GM18526 (cell line): ENCODE results near the gene IMMP2L.

Experiments
- POLR2A ChIP-seq: IDR thresholded peaks from 3 replicates; pipeline ENCODE4 v1.6.1; 2011; ENCODE audit not compliant: insufficient read length; ENCODE audit errors: extremely low read depth

The IMMP2L gene

GRCh38 chr7:111560773-111561653 is 1.3 kb downstream of the IMMP2L start:
- TF ChIP-seq POLR2A, result no peak

GRCh38 chr7:111558991-111559390 is 3.3 kb downstream of the IMMP2L start:
- TF ChIP-seq POLR2A, result no peak

DNA sequence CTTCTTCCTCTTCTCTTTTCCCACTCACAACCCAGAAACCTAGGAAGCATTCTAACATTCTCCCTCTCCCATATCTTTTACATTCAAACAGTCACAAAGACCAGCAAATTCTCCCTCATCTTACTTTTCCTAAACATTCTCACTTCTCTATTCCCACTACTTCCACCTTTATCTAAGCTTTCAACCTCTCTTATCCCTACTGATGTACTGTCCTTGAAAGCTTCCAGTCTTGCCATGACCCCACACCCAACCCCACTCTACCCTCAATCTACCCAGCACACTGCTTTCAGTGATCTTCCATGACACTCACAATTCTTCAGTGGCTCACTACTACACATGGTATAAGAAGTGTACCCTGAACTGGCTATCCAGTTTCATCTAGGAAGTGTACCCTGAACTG is 5.3 kb downstream of the IMMP2L start:
- no peak for TF ChIP-seq POLR2A

DNA sequence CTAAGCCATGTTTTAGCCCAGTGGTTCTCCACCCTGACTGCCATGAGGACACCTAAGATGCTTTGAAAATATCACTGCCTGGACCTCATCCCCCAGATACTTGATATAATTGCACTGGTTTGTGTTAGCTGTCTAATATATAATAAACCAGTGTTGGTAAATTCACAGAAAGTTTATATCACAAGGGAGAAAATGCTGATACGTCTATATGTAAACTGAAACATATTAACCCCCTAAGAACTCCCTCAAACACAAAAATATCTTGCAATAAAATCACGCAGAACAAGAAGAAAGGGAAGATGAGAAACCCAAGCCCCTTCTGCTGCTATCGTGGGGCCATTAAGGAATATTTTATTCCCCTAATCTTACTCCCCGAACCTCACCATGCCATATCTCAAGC is 8.2 kb downstream of the IMMP2L start:
- no peak for TF ChIP-seq POLR2A

DNA sequence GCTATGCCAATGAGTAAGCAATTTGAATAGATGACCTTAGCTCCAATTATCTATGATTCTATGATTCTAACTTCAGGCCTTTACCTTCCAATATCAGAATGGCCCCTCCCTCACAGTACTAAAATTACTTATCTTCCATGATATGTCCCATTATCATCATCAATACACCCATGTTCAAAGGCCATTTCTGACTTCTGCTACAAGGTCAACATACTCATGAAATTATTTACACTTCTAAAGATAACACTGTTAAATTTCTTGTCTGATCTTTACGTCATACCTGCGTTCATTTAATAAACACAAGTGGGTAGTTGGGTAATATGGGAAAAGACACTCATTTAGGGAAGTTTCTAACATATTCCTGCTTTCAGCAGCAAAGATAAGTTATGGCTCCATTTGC is 21.2 kb downstream of the IMMP2L start:
- no peak for TF ChIP-seq POLR2A

- TF ChIP-seq POLR2A, result no peak
Observed at GRCh38 chr7:111540199-111540815, 22.0 kb downstream of the IMMP2L start.

DNA sequence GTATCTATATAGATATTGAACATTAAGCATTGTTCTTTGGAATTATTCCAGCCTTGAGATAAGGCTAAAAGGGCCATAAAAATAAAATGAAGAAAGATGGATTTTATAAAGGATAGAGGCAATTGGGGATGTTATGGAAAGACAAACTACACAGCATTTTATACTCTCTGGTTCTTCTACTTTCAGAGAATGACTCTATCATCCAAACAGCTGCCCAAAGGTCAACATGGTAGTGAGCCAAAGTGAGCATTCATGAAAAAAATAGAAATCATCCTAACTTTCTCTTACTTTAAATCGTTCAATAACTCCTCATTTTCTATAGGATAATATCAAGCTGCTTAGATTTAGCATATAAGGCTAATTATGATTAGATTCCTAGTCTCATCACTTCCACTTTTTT is 25.2 kb downstream of the IMMP2L start:
- no peak for TF ChIP-seq POLR2A

GRCh38 chr7:111535142-111535870 is 27.0 kb downstream of the IMMP2L start:
- TF ChIP-seq POLR2A, result no peak

- TF ChIP-seq POLR2A, result no peak
Observed at GRCh38 chr7:111532625-111533024, 29.7 kb downstream of the IMMP2L start.

DNA sequence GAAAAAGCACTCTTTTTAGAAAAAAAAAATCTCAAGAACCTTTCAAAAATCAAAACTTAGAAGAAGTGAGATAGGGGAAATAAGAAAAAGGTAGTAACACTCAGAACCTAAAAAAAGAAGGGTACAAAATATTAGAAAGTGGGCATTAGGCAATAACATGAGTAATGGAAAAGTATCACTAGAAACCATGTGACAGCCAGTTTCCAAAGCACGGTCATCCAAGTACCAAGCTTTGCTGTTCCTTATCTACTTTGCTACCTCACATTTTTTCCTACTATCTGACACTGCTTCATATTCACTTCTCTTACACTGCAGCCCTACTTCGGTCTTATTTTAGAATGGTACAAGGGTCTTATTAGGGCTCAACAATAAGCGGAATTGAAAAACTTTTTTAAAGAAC is 30.3 kb downstream of the IMMP2L start:
- TF ChIP-seq POLR2A, result no peak

DNA sequence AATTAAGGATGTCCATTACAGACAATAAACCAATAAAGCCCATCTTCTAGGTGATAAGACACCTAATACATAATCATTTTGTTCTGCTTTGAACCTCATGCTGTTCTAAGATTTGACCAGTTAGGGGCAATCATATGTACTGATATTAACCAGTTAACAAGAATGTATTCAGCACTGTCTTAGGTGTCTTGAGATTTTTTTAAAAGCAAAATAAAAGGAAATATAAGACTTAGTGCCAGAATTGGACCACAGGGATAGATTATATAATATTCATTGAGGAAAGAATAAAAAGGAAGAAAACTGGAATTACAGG is 32.0 kb downstream of the IMMP2L start:
- TF ChIP-seq POLR2A, result no peak

DNA sequence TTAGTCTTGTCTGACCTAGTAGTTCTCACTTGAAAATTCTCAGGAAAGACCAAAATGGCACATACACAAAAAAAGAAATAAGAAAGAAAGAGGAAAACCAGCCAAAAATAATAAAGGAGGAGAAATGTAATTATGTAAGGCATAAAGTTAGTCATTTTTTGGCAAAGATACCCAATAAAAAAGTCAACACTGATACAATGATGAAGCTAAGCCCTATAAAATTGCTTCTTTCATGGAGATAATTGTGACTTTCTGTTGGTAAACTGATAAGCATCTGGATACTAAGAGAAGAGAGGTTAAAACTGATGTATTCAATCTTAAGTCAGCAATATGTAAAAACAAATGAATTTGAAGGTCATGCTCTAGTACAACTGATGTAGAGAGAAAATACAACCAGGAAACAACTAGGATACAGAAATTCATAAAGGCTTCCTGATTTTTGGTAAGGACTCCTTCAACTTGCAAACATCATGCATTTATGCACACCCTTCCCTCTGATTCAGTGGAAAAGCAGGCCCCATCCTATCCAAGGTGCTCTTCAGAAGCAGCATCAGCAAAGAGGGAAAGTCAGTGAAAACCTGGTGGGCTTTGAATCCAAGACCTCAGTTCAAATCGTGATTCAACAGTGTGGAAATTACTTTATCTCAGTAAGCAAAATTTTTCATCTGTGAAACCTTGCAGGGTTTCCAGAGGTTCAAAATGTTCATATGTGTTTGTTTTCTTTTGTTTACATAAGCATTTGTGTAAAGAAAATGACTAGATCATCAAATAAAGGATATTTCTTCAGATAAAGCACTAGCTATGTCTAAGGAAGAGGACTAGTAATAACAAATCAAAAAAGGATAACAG is 32.6 kb downstream of the IMMP2L start:
- no peak for TF ChIP-seq POLR2A

GRCh38 chr7:111528331-111528730 is 34.0 kb downstream of the IMMP2L start:
- TF ChIP-seq POLR2A, result no peak

DNA sequence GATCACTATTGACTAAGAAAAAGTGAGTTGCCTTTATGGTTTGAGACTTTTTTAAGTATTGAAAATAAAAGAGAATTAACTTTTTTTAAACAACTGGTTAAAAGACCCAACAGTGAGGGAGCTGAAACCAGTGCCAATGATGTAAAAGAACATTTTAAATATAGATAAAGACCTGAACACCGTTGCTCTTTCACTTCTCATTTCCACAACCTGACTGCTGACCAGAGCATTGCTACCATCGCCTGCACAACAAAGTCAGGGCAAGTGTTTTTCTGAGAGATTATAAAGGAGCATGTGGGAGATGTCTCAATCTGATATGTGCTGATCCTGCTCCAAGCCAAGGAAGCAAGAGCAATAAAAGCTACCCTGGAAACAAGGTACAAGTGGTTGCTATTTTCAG is 34.7 kb downstream of the IMMP2L start:
- no peak for TF ChIP-seq POLR2A

DNA sequence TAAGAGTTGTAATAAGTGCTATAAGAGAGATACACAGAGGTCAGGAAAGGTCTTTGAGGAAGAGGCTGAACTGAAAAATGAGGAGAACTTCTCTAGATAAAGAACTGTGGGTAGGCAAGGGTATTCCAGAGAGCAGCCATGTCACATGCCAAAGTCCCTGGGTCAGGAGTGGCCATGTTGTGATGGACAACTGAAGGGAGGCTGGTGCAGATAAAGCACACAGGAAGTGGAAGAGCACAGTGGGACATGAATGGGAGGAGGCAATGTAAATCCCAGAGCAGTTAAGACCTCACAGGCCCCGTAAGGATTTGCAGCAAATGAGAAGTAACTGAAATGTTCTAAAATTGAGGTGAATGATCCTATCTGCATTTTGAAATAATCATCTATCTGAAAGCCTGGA is 37.2 kb downstream of the IMMP2L start:
- no peak for TF ChIP-seq POLR2A
